CD4-positive, CD25-positive, alpha-beta regulatory T cell (primary cell): ENCODE results near the gene MYMK. TPM values are rescaled to one million over a fixed set of nuclear protein-coding genes. Genes with fewer than 3 reads are reported as not detected.
A peak's percentile ranks its signal among the peaks of the same experiment; 100 is the strongest.

Experiments used
- ATAC-seq, 2 donors: fragments of 150-1000 bp; cut with Tn5 transposase; one replicate each; pipeline ENCODE4 v1.10.0; 2021; ENCODE audit warnings: low read depth in 2 of 2, moderate number of reproducible peaks in 2 of 2, moderate library complexity in 1 of 2
- DNase-seq, 3 donors: peaks; one replicate each; pipeline versions ENCODE4 v3.0.0 to v3.0.0-alpha.2; 2012 to 2022; ENCODE audit warnings: mixed read lengths in 1 of 3
- H3K27ac ChIP-seq: one replicate; pipeline ENCODE4 v1.7.0; 2013; ENCODE audit warnings: mild to moderate bottlenecking, low read length; ENCODE audit not compliant: insufficient read depth, poor library complexity, severe bottlenecking
- H3K27me3 ChIP-seq: one replicate; pipeline ENCODE4 v1.7.0; 2013; ENCODE audit warnings: low read length; ENCODE audit not compliant: control insufficient read depth, insufficient read depth
- H3K36me3 ChIP-seq: one replicate; pipeline ENCODE4 v1.7.0; 2013; ENCODE audit warnings: mild to moderate bottlenecking, low read length, moderate library complexity; ENCODE audit not compliant: control insufficient read depth, insufficient read depth
- H3K4me1 ChIP-seq: 2 replicates; pipeline ENCODE4 v1.7.0; 2013; ENCODE audit warnings: mild to moderate bottlenecking, low read length; ENCODE audit not compliant: insufficient read depth, control insufficient read depth, poor library complexity, severe bottlenecking
- H3K4me3 ChIP-seq: one replicate; pipeline ENCODE4 v1.7.0; 2013; ENCODE audit warnings: low read depth, mild to moderate bottlenecking, low read length, moderate library complexity
- H3K9me3 ChIP-seq, 2 experiments: 1 replicate in 1 of 2; 2 replicates in 1 of 2; pipeline ENCODE4 v1.7.0; 2013; ENCODE audit warnings: low read length in 2 of 2, mild to moderate bottlenecking in 1 of 2, moderate library complexity in 1 of 2; ENCODE audit not compliant: control insufficient read depth in 2 of 2
- H3K27ac Mint-ChIP-seq, 3 donors: one replicate each; pipeline ENCODE4 v1.8.0; 2020 to 2022; ENCODE audit warnings: mild to moderate bottlenecking in 3 of 3, mixed read lengths in 3 of 3, moderate library complexity in 2 of 3
- H3K27me3 Mint-ChIP-seq: one replicate; pipeline ENCODE4 v1.8.0; 2022; ENCODE audit warnings: mild to moderate bottlenecking, mixed read lengths
- H3K36me3 Mint-ChIP-seq: one replicate; pipeline ENCODE4 v1.8.0; 2020; ENCODE audit warnings: mixed read lengths
- H3K4me1 Mint-ChIP-seq, 4 donors: one replicate each; pipeline ENCODE4 v1.8.0; 2020 to 2022; ENCODE audit warnings: mixed read lengths in 4 of 4, mild to moderate bottlenecking in 1 of 4
- H3K4me3 Mint-ChIP-seq, 4 donors: one replicate each; pipeline ENCODE4 v1.8.0; 2020 to 2022; ENCODE audit warnings: mild to moderate bottlenecking in 4 of 4, mixed read lengths in 4 of 4, moderate library complexity in 3 of 4
- H3K9me3 Mint-ChIP-seq, 7 donors: one replicate each; pipeline ENCODE4 v1.8.0; 2020 to 2022; ENCODE audit warnings: mixed read lengths in 7 of 7, mild to moderate bottlenecking in 3 of 7, moderate library complexity in 2 of 7
- polyA plus RNA-seq, 4 donors: library from polyadenylated mRNA; unstranded; fragments of 300-500 nt; fragmentation: Illumina TruSeq; gene quantifications; one replicate each; pipeline ENCODE4 v1.2.3, GENCODE V29; 2021
- total RNA-seq: library from RNA; stranded (reverse); gene quantifications from one replicate; pipeline ENCODE4 v1.2.3, GENCODE V29; 2022

MYMK gene
- total and polyA plus RNA-seq, 5 donors from 2014 or later: not detected

DNA sequence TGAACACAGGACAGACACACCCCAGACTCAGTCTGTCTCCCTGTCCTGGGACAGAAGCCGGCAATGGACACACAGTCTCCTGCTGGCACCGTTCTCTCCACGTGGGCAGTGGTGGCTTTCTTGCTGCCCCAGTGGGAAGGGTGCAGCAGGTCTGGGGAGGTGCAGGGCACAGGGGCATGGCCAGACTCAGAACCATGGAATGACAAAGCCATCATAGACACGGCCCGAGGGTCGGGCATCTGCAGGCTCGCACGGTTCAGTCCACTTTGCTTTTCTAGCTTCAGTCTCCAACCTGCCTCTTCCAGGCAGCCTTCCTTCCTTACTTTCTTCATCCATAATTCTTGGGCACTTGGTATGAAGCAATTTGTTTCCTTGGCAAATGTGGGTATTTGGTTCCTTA lies 16.7 kb downstream of the MYMK start:
- Mint-ChIP-seq H3K9me3 (peaks cover 0 to 4% (median 0%) of the 10 kb centered on the region in 7 donors), H3K4me3 (peak overlapping the region in 2 of 4 donors; percentile 15 to 29), H3K27me3 (no peaks in the 10 kb centered on the region), H3K27ac (peak overlapping the region; percentile 93 to 97 (median 96)), H3K4me1 (peaks cover 0 to 31% (median 8%) of the 10 kb centered on the region in 4 donors), H3K36me3 (no peaks in the 10 kb centered on the region)
- Histone ChIP-seq H3K4me1 (peaks cover 18% of the 10 kb centered on the region), H3K9me3 (no peaks in the 10 kb centered on the region), H3K27me3 (no peaks in the 10 kb centered on the region), H3K36me3 (no peaks in the 10 kb centered on the region), H3K4me3 (no peak overlapping the region), H3K27ac (no peak overlapping the region)
- ATAC-seq (no peak), DNase-seq (no peak)

GRCh38 chr9:133507246-133507965 lies 17.4 kb downstream of the MYMK start:
- Histone ChIP-seq H3K36me3 (no peaks in the 10 kb centered on the region), H3K27me3 (no peaks in the 10 kb centered on the region), H3K27ac (no peak overlapping the region), H3K9me3 (peaks cover 2 to 3% of the 10 kb centered on the region in 2 experiments), H3K4me3 (no peak overlapping the region), H3K4me1 (peaks cover 18% of the 10 kb centered on the region)
- peaks cover 0 to 31% (median 8%) of the 10 kb centered on the region in 4 donors for H3K4me1 Mint-ChIP-seq
- no peak for DNase-seq
- ATAC-seq: no peak
- H3K27me3 Mint-ChIP-seq: peaks cover under 1% of the 10 kb centered on the region
- no peak overlapping the region for H3K4me3 Mint-ChIP-seq
- peaks cover 0 to 7% (median 1%) of the 10 kb centered on the region in 7 donors for H3K9me3 Mint-ChIP-seq
- peak overlapping the region; percentile 73 to 97 (median 93) for H3K27ac Mint-ChIP-seq
- peaks cover 2% of the 10 kb centered on the region for H3K36me3 Mint-ChIP-seq

GRCh38 chr9:133506653-133507038 lies 18.1 kb downstream of the MYMK start:
- Histone ChIP-seq H3K4me3 (no peak overlapping the region), H3K4me1 (peaks cover 18% of the 10 kb centered on the region), H3K27ac (no peak overlapping the region), H3K27me3 (no peaks in the 10 kb centered on the region), H3K9me3 (peaks cover 10% of the 10 kb centered on the region in 2 experiments), H3K36me3 (no peaks in the 10 kb centered on the region)
- Mint-ChIP-seq H3K4me1 (peaks cover 0 to 31% (median 8%) of the 10 kb centered on the region in 4 donors), H3K4me3 (no peak overlapping the region), H3K9me3 (peaks cover 0 to 15% (median 3%) of the 10 kb centered on the region in 7 donors), H3K27ac (no peak overlapping the region), H3K36me3 (peaks cover 5% of the 10 kb centered on the region), H3K27me3 (peaks cover 7% of the 10 kb centered on the region)
- no peak for ATAC-seq
- DNase-seq: no peak

GRCh38 chr9:133505901-133506652 lies 18.7 kb downstream of the MYMK start:
- Histone ChIP-seq H3K27ac (no peak overlapping the region), H3K27me3 (no peaks in the 10 kb centered on the region), H3K4me1 (peaks cover 18% of the 10 kb centered on the region), H3K4me3 (no peak overlapping the region), H3K9me3 (peaks cover 15 to 16% of the 10 kb centered on the region in 2 experiments), H3K36me3 (no peaks in the 10 kb centered on the region)
- H3K4me3 Mint-ChIP-seq: no peak overlapping the region
- no peak for DNase-seq
- H3K4me1 Mint-ChIP-seq: peaks cover 0 to 31% (median 8%) of the 10 kb centered on the region in 4 donors
- H3K27me3 Mint-ChIP-seq: peaks cover 7% of the 10 kb centered on the region
- H3K27ac Mint-ChIP-seq: no peak overlapping the region
- H3K36me3 Mint-ChIP-seq: peaks cover 5% of the 10 kb centered on the region
- H3K9me3 Mint-ChIP-seq: peaks cover 0 to 20% (median 3%) of the 10 kb centered on the region in 7 donors
- no peak for ATAC-seq

DNA sequence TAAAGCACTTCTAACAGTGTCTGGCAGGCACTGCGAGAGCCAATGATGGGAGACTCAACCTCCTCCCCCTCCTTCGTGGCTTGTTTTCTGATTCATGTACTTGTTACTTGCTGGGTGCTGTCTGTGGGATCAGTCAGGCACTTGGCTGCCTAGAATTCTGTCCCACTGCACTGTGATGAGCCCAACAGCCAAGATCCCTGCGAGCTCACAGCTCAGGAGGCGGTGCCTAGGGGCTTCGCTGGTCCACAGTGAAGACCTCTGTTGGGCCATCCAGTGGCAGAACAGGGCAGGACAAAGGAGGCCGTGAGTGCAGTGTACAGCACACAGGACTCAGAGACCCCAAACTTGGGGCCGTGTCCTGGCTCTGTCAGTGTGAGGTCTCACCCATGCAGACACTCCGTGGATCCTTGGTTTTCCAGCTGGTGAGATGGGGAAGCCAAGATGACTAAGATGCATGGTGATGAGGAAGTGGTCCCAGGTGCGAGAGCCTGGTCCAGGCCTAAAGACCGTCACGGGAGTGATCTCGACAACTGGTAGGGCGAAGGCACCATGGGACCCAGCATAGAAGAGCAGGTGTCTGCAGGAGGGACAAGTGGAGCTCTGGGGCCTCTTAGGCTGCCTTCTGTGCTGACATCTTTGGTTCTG lies 19.5 kb downstream of the MYMK start:
- H3K4me1 Mint-ChIP-seq: peaks cover 0 to 28% (median 8%) of the 10 kb centered on the region in 4 donors
- Histone ChIP-seq H3K27ac (no peak overlapping the region), H3K4me3 (no peak overlapping the region), H3K9me3 (peaks cover 16 to 17% of the 10 kb centered on the region in 2 experiments), H3K27me3 (no peaks in the 10 kb centered on the region), H3K4me1 (peaks cover 18% of the 10 kb centered on the region), H3K36me3 (no peaks in the 10 kb centered on the region)
- H3K9me3 Mint-ChIP-seq: peaks cover 0 to 21% (median 3%) of the 10 kb centered on the region in 7 donors
- ATAC-seq (no peak), DNase-seq (no peak)
- peak overlapping the region in 1 of 3 donors; percentile 85 for H3K27ac Mint-ChIP-seq
- H3K4me3 Mint-ChIP-seq: no peak overlapping the region
- H3K36me3 Mint-ChIP-seq: peaks cover 5% of the 10 kb centered on the region
- peaks cover 7% of the 10 kb centered on the region for H3K27me3 Mint-ChIP-seq

GRCh38 chr9:133502112-133502511 lies 22.6 kb downstream of the MYMK start:
- Mint-ChIP-seq H3K27me3 (peaks cover 7% of the 10 kb centered on the region), H3K9me3 (peaks cover 0 to 21% (median 4%) of the 10 kb centered on the region in 7 donors), H3K27ac (no peak overlapping the region), H3K4me3 (no peak overlapping the region), H3K36me3 (peaks cover 5% of the 10 kb centered on the region), H3K4me1 (peaks cover 0 to under 1% (median 0%) of the 10 kb centered on the region in 4 donors)
- Histone ChIP-seq H3K27ac (no peak overlapping the region), H3K9me3 (peaks cover 16 to 17% of the 10 kb centered on the region in 2 experiments), H3K4me3 (no peak overlapping the region), H3K27me3 (no peaks in the 10 kb centered on the region), H3K4me1 (no peaks in the 10 kb centered on the region), H3K36me3 (no peaks in the 10 kb centered on the region)
- DNase-seq (no peak), ATAC-seq (no peak)

GRCh38 chr9:133499892-133500270 lies 24.9 kb downstream of the MYMK start:
- Mint-ChIP-seq H3K4me3 (no peak overlapping the region), H3K27ac (no peak overlapping the region), H3K9me3 (peaks cover 0 to 21% (median 4%) of the 10 kb centered on the region in 7 donors), H3K4me1 (no peaks in the 10 kb centered on the region), H3K27me3 (peaks cover 7% of the 10 kb centered on the region), H3K36me3 (peaks cover 5% of the 10 kb centered on the region)
- H3K4me1 ChIP-seq: no peaks in the 10 kb centered on the region
- no peaks in the 10 kb centered on the region for H3K36me3 ChIP-seq
- no peak overlapping the region for H3K27ac ChIP-seq
- H3K27me3 ChIP-seq: no peaks in the 10 kb centered on the region
- peaks cover 16 to 17% of the 10 kb centered on the region in 2 experiments for H3K9me3 ChIP-seq
- no peak for DNase-seq
- no peak for ATAC-seq
- no peak overlapping the region for H3K4me3 ChIP-seq
